GM23338 (cell line): Measurements from ENCODE around the gene ERC2. TPM values are rescaled to one million over a fixed set of nuclear protein-coding genes. Genes with fewer than 3 reads are reported as not detected.

Experiments
- ETS1 ChIP-seq: IDR thresholded peaks from 2 replicates; pipeline ENCODE4 v1.6.1; 2016; ENCODE audit warnings: antibody characterized with exemption
- JUNB ChIP-seq: IDR thresholded peaks from one replicate; pipeline ENCODE4 v1.6.1; 2016; ENCODE audit warnings: antibody characterized with exemption; ENCODE audit not compliant: unreplicated experiment
- NANOG ChIP-seq: IDR thresholded peaks from 2 replicates; pipeline ENCODE4 v1.6.1; 2016; ENCODE audit warnings: antibody characterized with exemption, borderline replicate concordance
- REST ChIP-seq: IDR thresholded peaks from one replicate; pipeline ENCODE4 v1.6.1; 2018; ENCODE audit warnings: antibody characterized with exemption; ENCODE audit not compliant: unreplicated experiment
- ZNF462 ChIP-seq: fragments of 250-450 bp; sonication (Bioruptor Pico); IDR thresholded peaks from 2 replicates; pipeline ENCODE4 v1.5.0; 2020; ENCODE audit warnings: mild to moderate bottlenecking, moderate library complexity
- polyA plus RNA-seq: library from polyadenylated mRNA; unstranded; fragments of >200 nt; fragmentation: Nextera tagmentation; extraction: Ambion mirVana; gene quantifications from 2 replicates; pipeline ENCODE4 v1.2.1, GENCODE V29; 2016
- total RNA-seq: library from RNA; depleted of rRNA; stranded (reverse); fragments of >200 nt; shearing (Covaris generic); gene quantifications from 2 replicates; pipeline ENCODE4 v1.2.3, GENCODE V29; 2014

The ERC2 gene
- total and polyA plus RNA-seq, 2 experiments from 2014 or later = 11.8 to 13.7 TPM

DNA sequence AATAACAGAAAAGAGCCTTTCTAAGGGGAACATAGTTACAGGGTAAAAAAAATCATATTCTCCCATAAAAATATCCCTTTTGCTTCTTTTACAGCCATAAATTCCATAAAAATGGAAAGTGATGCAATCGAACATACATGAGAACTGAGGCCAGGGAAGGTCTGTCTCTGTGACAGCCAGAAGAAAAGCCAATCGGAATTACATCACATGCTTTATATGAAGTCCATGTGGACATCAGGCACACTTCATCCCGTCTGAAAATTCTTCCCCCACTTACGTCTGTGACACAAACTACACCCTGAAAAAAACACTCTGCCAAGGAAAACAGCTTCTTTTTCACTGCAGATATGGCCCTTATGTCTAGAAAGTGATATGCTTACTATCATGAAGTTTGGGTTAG, 323.5 kb downstream of the ERC2 start (continued):
- TF ChIP-seq ZNF462 (CRISPR knock-in tag) = no peak
- no peak for TF ChIP-seq JUNB
- no peak for TF ChIP-seq REST
- no peak for TF ChIP-seq ETS1
- TF ChIP-seq NANOG = no peak
